HG03108 (cell line): ENCODE results near the gene CSN3.
"Not testable (repeated sequence)": the region's sequence is repeated elsewhere in the genome, so short reads cannot be mapped to it uniquely, and the experiment has no call there.

Source experiments
- ATAC-seq: cut with Tn5 transposase; IDR thresholded peaks from one replicate; pipeline ENCODE4 v1.9.1; 2021; ENCODE audit warnings: moderate library complexity; ENCODE audit not compliant: unreplicated experiment

Gene CSN3, protein sequence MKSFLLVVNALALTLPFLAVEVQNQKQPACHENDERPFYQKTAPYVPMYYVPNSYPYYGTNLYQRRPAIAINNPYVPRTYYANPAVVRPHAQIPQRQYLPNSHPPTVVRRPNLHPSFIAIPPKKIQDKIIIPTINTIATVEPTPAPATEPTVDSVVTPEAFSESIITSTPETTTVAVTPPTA

DNA sequence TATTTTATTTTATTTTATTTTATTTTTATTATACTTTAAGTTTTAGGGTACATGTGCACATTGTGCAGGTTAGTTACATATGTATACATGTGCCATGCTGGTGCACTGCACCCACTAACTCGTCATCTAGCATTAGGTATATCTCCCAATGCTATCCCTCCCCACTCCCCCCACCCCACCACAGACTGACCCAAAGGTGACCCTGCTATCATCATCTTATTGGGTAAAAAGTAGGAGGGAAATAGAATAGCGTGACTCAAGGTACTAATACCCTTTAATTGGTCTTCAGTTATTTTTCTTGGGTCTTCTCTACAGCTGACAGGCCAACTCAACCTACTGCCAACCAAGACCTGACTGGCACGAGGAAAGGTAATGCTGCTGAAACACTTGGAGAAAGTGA is at the start of gene CSN3:
CSN3 (plus strand) TSS at position 301 of the 400 bp plus-strand sequence. CDS start 2,223 bp downstream, outside the sequence.
- ATAC-seq, result not testable (repeated sequence)

- no peak for ATAC-seq
Observed at GRCh38 chr4:70192895-70193294, 49.5 kb upstream of the CSN3 start.

- ATAC-seq, result no peak
Observed at GRCh38 chr4:70195425-70195824, 47.0 kb upstream of the CSN3 start, which contains the start of gene ODAM. TSS of gene ODAM (plus strand) at chr4:70195725. CDS start at chr4:70196544, 819 bp downstream.

DNA sequence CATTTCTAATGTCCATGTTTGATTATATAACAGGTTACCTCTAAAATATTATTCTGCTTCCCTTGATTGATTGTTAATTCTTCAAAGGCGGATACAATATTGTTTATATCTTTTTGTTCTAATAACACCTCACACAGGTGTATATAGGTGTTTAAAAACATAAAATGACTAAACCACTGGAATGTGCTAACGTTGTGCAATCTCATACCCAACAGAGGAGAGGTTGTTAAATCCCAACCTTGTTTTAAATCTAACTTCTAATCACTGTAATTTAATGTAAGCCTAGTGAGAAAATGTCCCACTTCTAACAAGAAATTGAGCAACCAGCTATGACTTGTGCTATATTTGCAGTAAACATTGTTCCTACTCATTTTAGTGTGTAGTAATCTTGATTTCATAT is 45.5 kb upstream of the CSN3 start:
- ATAC-seq, result no peak

GRCh38 chr4:70197842-70198241 is 44.6 kb upstream of the CSN3 start:
- ATAC-seq, result no peak

DNA sequence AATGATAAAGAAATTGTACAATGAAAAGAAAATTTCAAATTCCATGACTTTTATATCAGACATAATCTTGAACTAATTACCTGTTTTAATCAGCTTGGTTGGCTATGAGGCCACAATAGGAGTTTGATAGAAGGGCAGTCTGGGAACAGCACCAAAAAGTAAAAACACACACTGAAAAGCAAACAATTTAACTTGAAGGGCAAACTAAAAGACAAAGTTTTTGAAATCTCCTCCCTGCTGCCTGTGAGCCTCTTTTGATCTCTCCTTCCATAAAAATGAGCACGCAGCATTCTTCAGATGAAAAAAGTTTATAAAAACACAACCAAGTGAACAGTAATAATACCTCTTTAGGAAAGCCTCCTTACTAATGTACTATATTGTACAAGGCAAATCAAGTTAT is 38.8 kb upstream of the CSN3 start:
- no peak for ATAC-seq

DNA sequence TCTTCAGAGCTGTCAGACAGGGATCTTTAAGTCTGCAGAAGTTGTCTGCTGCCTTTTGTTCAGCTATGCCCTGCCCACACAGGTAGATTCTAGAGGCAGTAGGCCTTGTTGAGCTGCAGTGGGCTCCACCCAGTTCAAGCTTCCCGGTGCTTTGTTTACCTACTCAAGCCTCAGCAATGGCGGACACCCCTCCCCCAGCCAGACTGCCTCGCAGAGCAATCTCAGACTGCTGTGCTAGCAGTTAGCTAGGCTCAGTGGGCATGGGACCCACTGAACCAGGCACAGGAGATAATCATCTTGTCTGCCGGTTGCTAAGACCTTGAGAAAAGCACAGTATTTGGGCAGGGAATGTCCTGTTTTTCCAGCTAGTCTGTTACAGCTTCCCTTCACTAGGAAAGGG is 29.6 kb upstream of the CSN3 start:
- not testable (repeated sequence) for ATAC-seq

- not testable (repeated sequence) for ATAC-seq
Observed at GRCh38 chr4:70216109-70216508, 26.3 kb upstream of the CSN3 start.

GRCh38 chr4:70216550-70216949 is 25.8 kb upstream of the CSN3 start:
- not testable (repeated sequence) for ATAC-seq

GRCh38 chr4:70221389-70221788 is 21.0 kb upstream of the CSN3 start:
- not testable (repeated sequence) for ATAC-seq

- not testable (repeated sequence) for ATAC-seq
Observed at GRCh38 chr4:70221818-70222217, 20.6 kb upstream of the CSN3 start.

GRCh38 chr4:70225824-70226223 is 16.6 kb upstream of the CSN3 start, which contains the start of gene FDCSP:
TSS of gene FDCSP (plus strand) at chr4:70226124. CDS start at chr4:70231195, 5,071 bp downstream.
- no peak for ATAC-seq

GRCh38 chr4:70236125-70236524 is 6.3 kb upstream of the CSN3 start:
- ATAC-seq, result no peak

DNA sequence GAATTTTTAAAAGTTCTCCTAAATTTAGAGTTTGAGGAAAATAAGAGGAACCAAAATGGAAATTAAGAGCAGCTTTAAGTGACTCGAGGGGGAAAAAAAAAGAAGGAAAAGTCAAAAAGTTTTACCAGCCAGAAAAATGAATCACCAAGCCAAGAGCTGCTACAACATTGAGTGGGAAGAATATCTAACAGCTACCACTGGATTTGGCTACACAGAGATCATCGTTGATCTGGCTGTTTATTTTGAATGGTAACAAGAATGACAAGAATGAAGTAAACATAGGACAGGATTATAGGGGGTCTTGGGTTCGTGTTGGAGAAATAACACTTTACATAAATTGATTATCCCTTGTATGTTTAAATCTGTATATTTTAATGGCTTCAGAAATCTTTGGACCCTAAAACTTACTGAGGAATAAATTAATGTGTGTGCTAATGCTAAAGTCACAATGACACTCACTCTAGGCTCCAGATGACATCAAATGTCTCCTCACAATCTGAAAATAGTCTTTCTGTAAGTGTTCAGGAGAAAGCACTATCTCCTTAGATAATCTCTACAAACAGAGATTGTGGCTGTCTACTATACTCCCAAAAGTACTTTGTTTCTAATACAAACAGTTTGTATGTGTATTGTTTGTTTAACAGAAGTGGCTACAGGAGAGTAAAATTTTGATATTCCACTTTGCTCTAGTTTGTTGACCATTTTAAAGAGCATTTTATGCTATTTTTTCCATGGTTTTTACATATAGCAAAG is 3.1 kb upstream of the CSN3 start:
- ATAC-seq, result no peak

- ATAC-seq, result no peak
Observed at GRCh38 chr4:70239884-70240591, 2.4 kb upstream of the CSN3 start.

GRCh38 chr4:70243091-70243490 is 694 bp downstream of the CSN3 start:
- ATAC-seq, result no peak

- ATAC-seq, result no peak
Observed at GRCh38 chr4:70251250-70251944, 9.0 kb downstream of the CSN3 start.

- no peak for ATAC-seq
Observed at GRCh38 chr4:70251945-70252277, 9.5 kb downstream of the CSN3 start.

- no peak for ATAC-seq
Observed at GRCh38 chr4:70269674-70270073, 27.3 kb downstream of the CSN3 start.

GRCh38 chr4:70277121-70277520 is 34.7 kb downstream of the CSN3 start:
- no peak for ATAC-seq

DNA sequence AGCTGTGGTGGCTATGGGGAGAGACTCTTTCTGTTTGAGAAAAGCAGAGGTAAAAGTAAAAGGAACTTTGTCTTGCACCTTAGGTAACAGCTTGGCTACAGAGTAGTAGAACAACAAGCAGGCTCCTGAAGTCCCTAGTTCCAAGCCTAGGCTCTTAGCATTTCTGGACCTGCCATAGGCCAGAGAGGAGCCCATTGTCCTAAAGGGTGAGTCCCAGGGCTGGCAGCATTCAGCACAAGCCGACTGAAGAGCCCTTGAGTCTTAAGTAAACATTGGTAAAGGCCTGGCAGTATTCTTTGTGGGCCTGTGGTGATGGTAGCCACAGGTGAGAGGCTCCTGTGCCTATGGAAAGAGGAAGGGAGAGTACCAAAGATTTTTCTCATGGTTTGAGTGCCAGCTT is 38.2 kb downstream of the CSN3 start:
- ATAC-seq, result no peak
